GM19372 (cell line): ENCODE results near the gene SERPINH1.

ENCODE experiments used
- ATAC-seq: cut with Tn5 transposase; IDR thresholded peaks from one replicate; pipeline ENCODE4 v1.9.1; 2021; ENCODE audit warnings: mild to moderate bottlenecking, low read depth, moderate library complexity; ENCODE audit not compliant: unreplicated experiment

Gene SERPINH1

GRCh38 chr11:75554258-75555022 is 7.6 kb upstream of the SERPINH1 start:
- no peak for ATAC-seq

- no peak for ATAC-seq
Measured at GRCh38 chr11:75555079-75555811, 6.8 kb upstream of the SERPINH1 start.

- no peak for ATAC-seq
Measured at GRCh38 chr11:75556275-75556674, 5.8 kb upstream of the SERPINH1 start.

GRCh38 chr11:75557666-75558494 is 4.2 kb upstream of the SERPINH1 start:
- no peak for ATAC-seq

GRCh38 chr11:75558939-75559843 is 2.9 kb upstream of the SERPINH1 start:
- ATAC-seq = no peak

GRCh38 chr11:75560644-75561043 is 1.4 kb upstream of the SERPINH1 start:
- ATAC-seq = no peak

GRCh38 chr11:75561426-75562047 is 516 bp upstream of the SERPINH1 start:
- ATAC-seq = no peak

GRCh38 chr11:75562836-75563484 is 907 bp downstream of the SERPINH1 start:
- no peak for ATAC-seq

GRCh38 chr11:75563501-75563977 is 1.5 kb downstream of the SERPINH1 start:
- ATAC-seq = no peak

GRCh38 chr11:75563978-75564552 is 2.0 kb downstream of the SERPINH1 start:
- ATAC-seq = no peak

GRCh38 chr11:75565221-75565814 is 3.3 kb downstream of the SERPINH1 start:
- ATAC-seq = no peak

GRCh38 chr11:75565916-75566762 is 4.1 kb downstream of the SERPINH1 start:
- no peak for ATAC-seq

- ATAC-seq = no peak
Measured at GRCh38 chr11:75566763-75567279, 4.8 kb downstream of the SERPINH1 start.

- ATAC-seq = no peak
Measured at GRCh38 chr11:75567971-75568370, 5.9 kb downstream of the SERPINH1 start.

GRCh38 chr11:75568616-75569219 is 6.7 kb downstream of the SERPINH1 start:
- ATAC-seq = no peak

- no peak for ATAC-seq
Measured at GRCh38 chr11:75570559-75571139, 8.6 kb downstream of the SERPINH1 start.
